GM18505 (cell line): ENCODE results near the gene CRB2.

ENCODE experiments used
- ATAC-seq: cut with Tn5 transposase; IDR thresholded peaks from one replicate; pipeline ENCODE4 v1.9.1; 2021; ENCODE audit not compliant: unreplicated experiment
- POLR2A ChIP-seq: IDR thresholded peaks from 4 replicates; pipeline ENCODE4 v1.6.1; 2011; ENCODE audit warnings: borderline replicate concordance; ENCODE audit not compliant: insufficient read depth, insufficient read length; ENCODE audit errors: extremely low read depth

CRB2 gene

GRCh38 chr9:123382653-123383511 lies 26.9 kb downstream of the CRB2 start:
- ATAC-seq, result no peak
- TF ChIP-seq POLR2A, result no peak

GRCh38 chr9:123383512-123384170 lies 27.6 kb downstream of the CRB2 start:
- no peak for TF ChIP-seq POLR2A
- ATAC-seq, result no peak

GRCh38 chr9:123387686-123388085 lies 31.7 kb downstream of the CRB2 start:
- no peak for TF ChIP-seq POLR2A
- no peak for ATAC-seq

GRCh38 chr9:123389070-123389469 lies 33.1 kb downstream of the CRB2 start:
- ATAC-seq, result no peak
- TF ChIP-seq POLR2A, result no peak

- ATAC-seq, result no peak
- TF ChIP-seq POLR2A, result no peak
Observed at GRCh38 chr9:123389698-123390097, 33.7 kb downstream of the CRB2 start.

- TF ChIP-seq POLR2A, result no peak
- no peak for ATAC-seq
Observed at GRCh38 chr9:123390337-123391135, 34.5 kb downstream of the CRB2 start.

- no peak for ATAC-seq
- TF ChIP-seq POLR2A, result no peak
Observed at GRCh38 chr9:123391233-123391632, 35.2 kb downstream of the CRB2 start.

GRCh38 chr9:123391946-123392345 lies 35.9 kb downstream of the CRB2 start:
- ATAC-seq, result no peak
- no peak for TF ChIP-seq POLR2A

- no peak for ATAC-seq
- no peak for TF ChIP-seq POLR2A
Observed at GRCh38 chr9:123392802-123393201, 36.8 kb downstream of the CRB2 start.

- no peak for ATAC-seq
- no peak for TF ChIP-seq POLR2A
Observed at GRCh38 chr9:123394291-123395235, 38.6 kb downstream of the CRB2 start.

- no peak for ATAC-seq
- TF ChIP-seq POLR2A, result no peak
Observed at GRCh38 chr9:123395276-123395688, 39.3 kb downstream of the CRB2 start.

GRCh38 chr9:123395689-123396511 lies 39.9 kb downstream of the CRB2 start:
- no peak for TF ChIP-seq POLR2A
- ATAC-seq, result no peak
